Left lobe of liver (tissue), 2 donors: Measurements from ENCODE around the gene TTC32. TPM values are rescaled to one million over a fixed set of nuclear protein-coding genes. Genes with fewer than 3 reads are reported as not detected.
A peak's percentile ranks its signal among the peaks of the same experiment; 100 is the strongest.
"Not testable (repeated sequence)": the region's sequence is repeated elsewhere in the genome, so short reads cannot be mapped to it uniquely, and the experiment has no call there.

Experiments used
- ATAC-seq: fragments of 200-7000 bp; cut with Tn5 transposase; one replicate; pipeline ENCODE4 v1.9.1; 2020; ENCODE audit warnings: mild to moderate bottlenecking, moderate library complexity
- DNase-seq: peaks from one replicate; pipeline ENCODE4 v3.0.0-alpha.2; 2020; ENCODE audit warnings: low spot score
- total RNA-seq: library from RNA; stranded (reverse); gene quantifications from one replicate; pipeline ENCODE4 v1.2.1, GENCODE V29; 2021
- donor health status: DM: no; HTN: no; CAD: no; lungs with moderate emphysema.
- donor health status: DM: no; HTN: yes; CAD: no.

Gene TTC32
- total RNA-seq, 1 donor from 2014 or later, result 4.9 TPM

DNA sequence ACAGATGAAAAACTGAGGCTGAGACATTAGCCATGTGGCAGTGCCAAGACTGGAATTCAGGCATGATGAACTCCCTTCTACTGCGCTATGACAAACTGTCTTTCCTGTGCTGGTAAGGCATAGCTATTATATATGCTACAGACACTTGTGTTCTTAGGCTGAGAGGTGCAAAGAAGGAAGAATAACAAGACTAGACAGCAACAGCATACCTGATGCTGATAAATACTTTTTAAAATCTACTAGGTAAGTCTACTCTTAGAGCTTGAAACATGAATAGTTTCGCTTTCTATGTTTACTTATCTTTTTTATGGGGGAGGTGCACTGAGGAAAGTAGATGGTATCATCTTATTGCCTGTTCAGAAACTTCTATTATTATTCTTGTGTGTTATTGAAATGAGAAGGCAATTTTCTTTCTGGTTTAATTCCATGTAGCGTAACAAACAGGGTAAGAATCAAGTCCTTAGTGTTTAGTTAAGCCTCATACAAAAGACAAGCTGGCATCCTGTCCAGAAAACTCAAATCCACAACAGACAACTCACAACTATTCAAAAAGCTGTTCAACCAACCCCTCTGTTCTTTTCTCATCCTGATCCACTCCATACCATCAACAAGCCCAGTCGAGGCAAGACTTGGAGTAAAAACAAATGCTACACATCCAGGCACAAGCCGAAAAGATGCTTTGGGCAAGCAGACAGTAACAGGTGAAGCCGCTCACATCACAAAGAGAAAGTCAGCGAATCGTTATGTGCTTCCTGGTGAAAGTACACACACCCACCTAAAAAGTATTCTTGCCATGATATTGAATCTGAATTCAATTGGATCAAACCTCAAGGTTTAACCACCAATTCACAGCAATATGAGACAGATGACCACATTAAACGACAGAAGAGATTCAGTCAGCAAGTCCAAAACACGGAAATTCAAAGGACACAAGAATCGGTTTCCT, 1.5 kb downstream of the TTC32 start:
- no peak for DNase-seq
- ATAC-seq, result peak; percentile 15

DNA sequence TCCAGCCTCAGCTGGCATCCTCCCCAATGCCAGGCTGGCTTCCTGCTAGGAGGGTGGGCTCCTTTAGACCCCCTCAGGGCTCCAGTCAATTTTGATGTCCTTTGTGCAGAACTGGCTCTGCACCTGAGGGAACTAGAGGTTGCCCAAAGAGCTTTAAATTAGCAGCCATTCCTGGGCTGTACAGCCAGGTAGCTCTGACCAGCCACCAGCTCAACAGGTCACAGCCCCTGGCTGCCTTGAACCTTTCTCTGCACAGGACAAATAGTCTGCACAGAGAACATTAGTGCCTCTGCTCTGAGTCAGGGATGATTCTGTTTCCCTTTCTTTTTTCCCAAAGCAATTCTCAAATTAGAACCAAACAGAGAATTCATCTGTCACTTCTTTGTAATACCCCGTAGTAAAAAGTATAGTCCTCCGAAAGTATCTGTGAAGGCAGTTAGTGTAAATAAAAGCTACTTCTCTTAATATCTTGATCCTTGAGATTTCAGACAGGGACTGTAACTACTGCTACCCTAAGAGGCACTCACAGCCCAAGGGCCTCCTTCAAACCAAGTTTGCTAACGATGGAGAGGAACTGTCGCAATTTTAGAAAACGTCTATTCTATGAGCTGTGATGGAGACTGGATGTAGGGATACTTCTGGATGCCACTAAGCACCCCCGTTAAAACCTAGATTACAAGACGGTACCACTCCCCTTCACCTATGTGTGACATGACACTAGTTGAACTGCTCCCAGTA, 3.0 kb downstream of the TTC32 start:
- no peak for DNase-seq
- ATAC-seq, result peak; percentile 23

DNA sequence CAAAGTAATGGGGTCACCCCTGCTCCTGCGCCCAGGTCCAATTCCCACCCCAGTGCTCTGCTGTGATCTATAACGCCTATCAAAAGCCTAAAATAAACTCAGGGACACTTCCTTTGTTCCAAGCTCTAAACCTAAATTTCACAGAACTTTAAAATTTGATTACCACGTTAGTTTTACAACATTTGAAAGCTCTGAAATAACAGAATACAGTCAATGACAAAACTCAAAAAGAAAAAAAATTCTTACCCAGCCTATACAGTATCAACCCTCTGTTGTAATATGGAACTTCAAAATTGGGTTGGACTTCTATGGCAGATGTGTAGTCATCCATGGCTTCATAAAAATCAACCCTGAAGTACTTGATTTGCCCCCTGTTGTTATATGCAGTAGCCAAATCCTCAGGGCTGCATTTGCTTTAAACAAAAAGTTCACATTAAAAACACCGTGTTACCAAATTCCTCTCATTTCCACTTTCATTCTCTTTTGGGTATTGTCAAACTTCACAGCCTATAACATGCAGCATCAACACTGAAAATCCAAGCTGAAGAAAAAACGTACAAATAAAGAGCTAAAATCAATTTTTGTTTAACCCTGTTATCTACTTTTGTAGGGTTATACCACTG, 4.0 kb downstream of the TTC32 start:
- no peak for ATAC-seq
- DNase-seq, result no peak

DNA sequence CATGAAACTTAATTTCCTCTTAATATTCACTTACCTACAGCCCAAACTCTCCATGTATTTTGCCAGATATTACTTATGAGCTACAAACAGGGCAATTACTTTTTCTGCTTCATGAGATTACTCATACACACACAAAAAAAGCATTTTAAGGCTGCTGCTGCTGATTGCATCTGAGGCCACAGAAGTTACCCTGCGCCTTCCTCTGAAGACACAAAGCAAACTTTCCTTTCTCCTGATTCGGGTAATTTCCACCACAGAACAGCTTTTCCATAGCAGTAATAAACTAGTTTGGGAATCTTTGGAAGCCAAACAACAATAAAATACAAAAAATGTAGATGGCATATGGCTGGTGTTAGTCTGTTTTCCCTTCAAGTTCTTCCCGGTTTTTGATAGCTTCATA, 6.2 kb downstream of the TTC32 start:
- DNase-seq (no peak), ATAC-seq (no peak)

GRCh38 chr2:19894134-19894792, 7.5 kb downstream of the TTC32 start:
- ATAC-seq, result peak; percentile 71
- no peak for DNase-seq

- no peak for ATAC-seq
- DNase-seq, result no peak
Observed at GRCh38 chr2:19893520-19894133, 8.2 kb downstream of the TTC32 start.

- not testable (repeated sequence) for DNase-seq, ATAC-seq
Observed at GRCh38 chr2:19891971-19892370, 9.8 kb downstream of the TTC32 start.

DNA sequence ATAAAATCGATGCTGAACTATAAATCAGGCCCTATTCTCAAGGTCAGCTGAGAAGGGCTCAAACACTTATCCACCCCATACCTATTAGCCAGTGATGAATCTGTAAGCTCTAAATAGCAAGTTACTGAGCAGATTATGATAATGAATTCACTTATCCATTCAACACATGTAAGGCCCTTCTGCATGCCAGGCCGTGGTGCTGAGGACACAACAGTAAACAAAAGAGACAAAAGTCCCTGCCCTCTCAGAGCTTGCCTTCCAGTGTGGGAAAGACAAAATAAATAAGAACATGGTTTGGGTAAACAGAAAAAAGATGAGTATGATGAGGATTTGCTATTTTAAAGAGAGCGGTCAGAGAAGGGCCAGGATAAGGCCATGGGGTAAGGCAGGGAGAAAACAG, 11.7 kb downstream of the TTC32 start:
- DNase-seq (no peak), ATAC-seq (peak; percentile 15)

- no peak for ATAC-seq
- no peak for DNase-seq
Observed at GRCh38 chr2:19888831-19889230, 13.0 kb downstream of the TTC32 start.

GRCh38 chr2:19887510-19887909, 14.3 kb downstream of the TTC32 start:
- ATAC-seq, result no peak

GRCh38 chr2:19886261-19886660, 15.5 kb downstream of the TTC32 start:
- ATAC-seq (no peak), DNase-seq (no peak)

More at GRCh38 chr2:19887510-19887909, 14.3 kb downstream of the TTC32 start:
- no peak for DNase-seq

DNA sequence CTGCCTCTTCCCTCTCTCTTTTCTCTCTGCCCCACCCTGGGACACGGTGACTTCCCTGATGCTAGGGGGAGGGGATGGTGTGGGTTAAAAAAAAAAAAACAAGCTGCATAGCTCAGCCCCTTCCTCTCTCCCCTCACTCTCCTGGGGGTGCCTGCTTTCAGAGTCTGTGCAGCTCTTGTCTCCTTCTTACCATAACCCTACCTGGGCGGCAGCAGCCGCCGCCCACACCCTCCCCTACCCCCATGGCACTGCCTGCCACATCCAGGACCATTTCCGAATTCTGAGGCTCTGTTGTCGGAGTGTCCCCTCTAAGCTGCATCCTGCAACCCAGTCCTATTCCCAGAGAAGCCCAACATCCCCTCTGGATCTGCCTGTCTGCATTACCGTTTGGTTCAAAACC, 16.0 kb downstream of the TTC32 start:
- DNase-seq, result no peak
- no peak for ATAC-seq

DNA sequence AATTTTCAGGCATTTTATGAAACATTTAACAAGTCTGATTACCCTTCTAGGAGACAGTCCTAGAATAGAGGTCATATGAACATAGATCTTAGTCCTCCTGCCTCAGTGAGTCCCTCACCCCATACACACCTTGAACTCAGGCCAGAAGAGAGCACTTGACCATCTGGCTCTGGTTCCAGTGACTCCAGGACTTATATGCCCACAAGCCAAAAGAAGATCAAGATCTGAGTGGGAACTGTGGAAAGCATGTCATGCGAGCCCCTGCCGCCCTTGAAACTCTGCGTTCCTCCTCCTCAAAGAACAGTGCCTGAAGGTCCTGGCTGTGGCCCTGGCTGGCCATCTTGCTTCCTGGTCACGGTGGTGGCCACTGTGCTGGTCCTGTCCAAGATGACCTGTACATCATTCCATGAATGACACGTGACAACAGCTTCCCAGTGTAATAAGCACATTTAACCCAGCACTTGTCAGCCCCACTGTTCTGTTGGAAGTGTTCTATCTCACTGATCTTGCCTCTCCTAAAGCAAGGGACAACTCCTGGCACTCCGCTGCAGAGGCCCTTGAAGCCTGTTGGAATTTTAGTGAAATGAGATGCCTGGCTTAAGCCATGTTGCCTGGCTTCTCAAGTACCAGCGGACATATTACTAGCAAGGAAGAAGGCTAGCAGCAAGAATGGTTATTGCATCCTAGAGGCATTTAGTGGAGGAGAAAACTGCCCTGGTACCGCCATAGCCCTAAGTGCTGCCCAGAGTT, 17.6 kb downstream of the TTC32 start:
- ATAC-seq (no peak), DNase-seq (peak; percentile 24)

DNA sequence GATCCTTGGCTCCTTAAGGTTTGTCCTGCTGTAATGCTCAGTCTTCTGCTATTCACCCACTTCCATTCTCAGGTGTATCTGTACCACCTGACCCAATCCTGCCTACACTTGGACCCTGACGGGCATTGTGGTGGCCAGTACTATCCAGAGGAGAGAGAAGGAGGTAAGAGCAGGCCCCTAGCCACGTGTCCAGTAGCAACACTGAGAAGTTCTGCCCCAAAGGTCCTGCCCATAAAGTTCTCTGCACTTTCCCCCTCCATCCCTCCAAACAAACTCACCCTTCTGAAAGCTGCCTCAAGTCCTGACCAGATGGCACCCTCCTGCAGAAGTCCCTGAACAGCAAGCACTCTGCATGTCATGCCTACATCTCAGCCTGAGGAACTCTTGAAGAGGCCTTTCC, 18.3 kb downstream of the TTC32 start:
- peak; percentile 12 for DNase-seq
- ATAC-seq, result no peak

GRCh38 chr2:19882286-19882685, 19.5 kb downstream of the TTC32 start:
- DNase-seq (no peak), ATAC-seq (no peak)

DNA sequence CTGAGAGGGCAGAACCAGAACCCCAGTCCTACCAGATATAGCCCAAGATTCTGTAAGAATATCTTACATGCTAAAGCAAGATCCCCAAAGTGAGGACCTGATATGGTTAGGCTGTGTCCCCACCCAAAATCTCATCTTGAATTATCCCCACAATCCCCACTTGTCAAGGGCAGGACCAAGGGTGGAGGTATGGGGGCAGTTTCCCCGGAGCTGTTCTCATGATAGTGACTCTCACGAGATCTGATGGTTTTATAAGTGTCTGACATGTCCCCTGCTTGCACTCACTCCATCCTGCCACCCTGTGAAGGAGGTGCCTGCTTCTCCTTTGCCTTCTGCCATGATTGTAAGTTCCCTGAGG, 19.9 kb downstream of the TTC32 start:
- ATAC-seq (no peak), DNase-seq (peak; percentile 5)

GRCh38 chr2:19881221-19881907, 20.4 kb downstream of the TTC32 start:
- ATAC-seq (no peak), DNase-seq (peak; percentile 30)

DNA sequence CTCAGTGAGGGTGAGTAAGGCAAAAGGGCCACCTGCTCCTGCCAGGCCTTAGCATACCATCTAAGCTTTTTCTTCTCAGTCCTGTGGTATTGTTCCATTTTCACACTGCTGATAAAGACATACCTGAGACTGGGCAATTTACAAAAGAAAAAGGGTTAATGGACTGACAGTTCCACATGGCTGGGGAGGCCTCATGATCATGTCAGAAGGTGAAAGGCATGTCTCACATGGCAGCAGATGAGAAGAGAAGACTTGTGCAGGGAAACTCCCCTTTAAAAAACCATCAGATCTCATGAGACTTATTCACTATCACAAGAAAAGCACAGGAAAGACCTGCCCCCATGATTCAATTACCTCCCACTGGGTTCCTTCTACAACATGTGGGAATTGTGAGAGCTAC, 21.6 kb downstream of the TTC32 start:
- not testable (repeated sequence) for ATAC-seq, DNase-seq

DNA sequence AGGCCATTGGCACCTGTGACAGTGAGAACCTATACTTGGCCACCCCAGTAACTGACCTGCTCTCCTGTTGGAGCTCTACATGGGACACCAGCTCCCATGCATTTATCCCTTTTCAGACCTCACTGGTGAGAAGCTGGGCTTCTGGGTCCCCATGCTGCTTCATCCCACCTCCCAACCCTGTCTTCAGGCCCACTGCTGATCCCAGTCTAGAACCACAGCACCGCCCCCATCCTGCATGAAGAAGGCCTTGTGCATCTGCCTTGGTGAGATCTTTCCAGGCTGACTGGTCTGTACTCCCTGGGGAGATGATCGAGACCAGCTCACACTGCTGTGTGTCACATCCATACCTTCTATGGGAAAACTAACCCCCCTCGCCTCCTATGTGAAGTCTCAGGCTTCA, 22.7 kb downstream of the TTC32 start:
- ATAC-seq (no peak), DNase-seq (peak; percentile 29)
